Peyer's patch (tissue), 4 donors: ENCODE results near the gene SCAI. TPM values are rescaled to one million over a fixed set of nuclear protein-coding genes. Genes with fewer than 3 reads are reported as not detected.

ENCODE experiments used
- DNase-seq, 3 donors: peaks; one replicate each; pipeline ENCODE4 v3.0.0-alpha.2; 2017 to 2019
- H3K27ac ChIP-seq, 4 donors: fragments of 200-600 bp; sonication (generic); one replicate each; pipeline ENCODE4 v1.5.1; 2016 to 2019
- H3K27me3 ChIP-seq, 2 donors: fragments of 200-600 bp; sonication (generic); one replicate each; pipeline ENCODE4 v1.5.1; 2019
- H3K36me3 ChIP-seq, 3 donors: fragments of 200-600 bp; sonication (generic); one replicate each; pipeline ENCODE4 v1.5.1; 2016 to 2019
- H3K4me1 ChIP-seq, 4 donors: fragments of 200-600 bp; sonication (generic); one replicate each; pipeline ENCODE4 v1.5.1; 2016 to 2019
- H3K4me3 ChIP-seq, 4 donors: fragments of 200-600 bp; sonication (generic); 1 replicate in 3 of 4; 2 replicates in 1 of 4; pipeline ENCODE4 v1.5.1; 2016 to 2019; ENCODE audit warnings: mild to moderate bottlenecking in 1 of 4
- H3K9me3 ChIP-seq, 4 donors: fragments of 200-600 bp; sonication (generic); one replicate each; pipeline ENCODE4 v1.5.1; 2016 to 2019; ENCODE audit warnings: mild to moderate bottlenecking in 1 of 4
- POLR2A ChIP-seq, 2 donors: fragments of 450-650 bp; IDR thresholded peaks; one replicate each; pipeline ENCODE4 v1.5.1; 2017; ENCODE audit warnings: antibody characterized with exemption in 2 of 2, mild to moderate bottlenecking in 2 of 2, moderate library complexity in 2 of 2
- total RNA-seq, 4 donors: library from RNA; depleted of rRNA; stranded (reverse); fragments of >200 nt; gene quantifications; one replicate each; pipeline ENCODE4 v1.1.0, GENCODE V29; 2016
- TF ChIP-seq, protein P1 (sequence below), 6 experiments: fragments of 450-650 bp in 4 of 6; fragments of 200-600 bp in 2 of 6; sonication (generic) in 1 of 6; IDR thresholded peaks; one replicate each; pipeline ENCODE4 v1.5.1; 2017 to 2019; ENCODE audit warnings: antibody characterized with exemption in 6 of 6, mild to moderate bottlenecking in 3 of 6, moderate library complexity in 1 of 6

SCAI gene
- total RNA-seq, 4 donors from 2014 or later, result 8.7 to 32.2 (median 11.7) TPM

DNA sequence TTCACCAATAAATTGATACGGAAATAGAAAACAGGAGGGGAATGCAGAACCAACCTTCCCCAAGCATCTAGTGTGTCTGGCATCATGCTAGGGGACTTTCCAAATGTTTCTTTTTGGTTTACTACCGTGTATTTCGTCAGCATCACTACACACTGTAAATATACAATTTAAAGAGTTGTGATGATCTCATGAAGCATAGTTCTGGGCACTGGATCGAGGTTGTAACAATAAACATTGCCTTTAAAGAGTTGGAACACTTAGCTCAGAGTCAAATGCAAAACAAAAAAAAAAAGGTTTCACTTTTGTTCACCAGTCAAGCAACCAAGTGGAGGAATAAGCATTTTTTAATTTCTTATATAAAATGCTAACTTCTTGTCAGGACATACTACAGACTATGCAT lies 2.9 kb upstream of the SCAI start:
- Histone ChIP-seq H3K36me3 (peaks cover 0 to 21% (median 0%) of the 10 kb centered on the region in 3 donors), H3K4me3 (no peak overlapping the region), H3K27me3 (no peaks in the 10 kb centered on the region), H3K9me3 (no peaks in the 10 kb centered on the region), H3K4me1 (peaks cover 0 to 7% (median 0%) of the 10 kb centered on the region in 4 donors), H3K27ac (no peak overlapping the region)
- TF ChIP-seq, protein P1, sequence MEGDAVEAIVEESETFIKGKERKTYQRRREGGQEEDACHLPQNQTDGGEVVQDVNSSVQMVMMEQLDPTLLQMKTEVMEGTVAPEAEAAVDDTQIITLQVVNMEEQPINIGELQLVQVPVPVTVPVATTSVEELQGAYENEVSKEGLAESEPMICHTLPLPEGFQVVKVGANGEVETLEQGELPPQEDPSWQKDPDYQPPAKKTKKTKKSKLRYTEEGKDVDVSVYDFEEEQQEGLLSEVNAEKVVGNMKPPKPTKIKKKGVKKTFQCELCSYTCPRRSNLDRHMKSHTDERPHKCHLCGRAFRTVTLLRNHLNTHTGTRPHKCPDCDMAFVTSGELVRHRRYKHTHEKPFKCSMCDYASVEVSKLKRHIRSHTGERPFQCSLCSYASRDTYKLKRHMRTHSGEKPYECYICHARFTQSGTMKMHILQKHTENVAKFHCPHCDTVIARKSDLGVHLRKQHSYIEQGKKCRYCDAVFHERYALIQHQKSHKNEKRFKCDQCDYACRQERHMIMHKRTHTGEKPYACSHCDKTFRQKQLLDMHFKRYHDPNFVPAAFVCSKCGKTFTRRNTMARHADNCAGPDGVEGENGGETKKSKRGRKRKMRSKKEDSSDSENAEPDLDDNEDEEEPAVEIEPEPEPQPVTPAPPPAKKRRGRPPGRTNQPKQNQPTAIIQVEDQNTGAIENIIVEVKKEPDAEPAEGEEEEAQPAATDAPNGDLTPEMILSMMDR (IDR thresholded peaks at IDR 0.05), result no peak
- no peak for TF ChIP-seq POLR2A (IDR thresholded peaks at IDR 0.05)
- no peak for DNase-seq

- Histone ChIP-seq H3K27ac (no peak overlapping the region), H3K4me1 (peaks cover 0 to 7% (median 0%) of the 10 kb centered on the region in 4 donors), H3K4me3 (no peak overlapping the region)
Observed at GRCh38 chr9:125145425-125145824, 2.1 kb upstream of the SCAI start.

GRCh38 chr9:125142560-125143376 lies 560 bp downstream of the SCAI start:
- DNase-seq, result peak in 1 of 3 donors; percentile 23
- H3K4me3 ChIP-seq, result peak overlapping the region; percentile 83 to 98 (median 86)
- H3K4me1 ChIP-seq, result peaks cover 0 to 7% (median 0%) of the 10 kb centered on the region in 4 donors
- no peaks in the 10 kb centered on the region for H3K27me3 ChIP-seq
- no peaks in the 10 kb centered on the region for H3K36me3 ChIP-seq
- peak overlapping the region; percentile 67 to 83 (median 76) for H3K27ac ChIP-seq
- no peaks in the 10 kb centered on the region for H3K9me3 ChIP-seq
- TF ChIP-seq, protein P1 (IDR thresholded peaks at IDR 0.05), result no peak
- no peak for TF ChIP-seq POLR2A (IDR thresholded peaks at IDR 0.05)

More at GRCh38 chr9:125145425-125145824, 2.1 kb upstream of the SCAI start:
- Histone ChIP-seq H3K9me3 (no peaks in the 10 kb centered on the region), H3K36me3 (peaks cover 0 to 12% (median 0%) of the 10 kb centered on the region in 3 donors), H3K27me3 (no peaks in the 10 kb centered on the region)
- DNase-seq, result no peak
- TF ChIP-seq, protein P1 (IDR thresholded peaks at IDR 0.05), result no peak
- no peak for TF ChIP-seq POLR2A (IDR thresholded peaks at IDR 0.05)

DNA sequence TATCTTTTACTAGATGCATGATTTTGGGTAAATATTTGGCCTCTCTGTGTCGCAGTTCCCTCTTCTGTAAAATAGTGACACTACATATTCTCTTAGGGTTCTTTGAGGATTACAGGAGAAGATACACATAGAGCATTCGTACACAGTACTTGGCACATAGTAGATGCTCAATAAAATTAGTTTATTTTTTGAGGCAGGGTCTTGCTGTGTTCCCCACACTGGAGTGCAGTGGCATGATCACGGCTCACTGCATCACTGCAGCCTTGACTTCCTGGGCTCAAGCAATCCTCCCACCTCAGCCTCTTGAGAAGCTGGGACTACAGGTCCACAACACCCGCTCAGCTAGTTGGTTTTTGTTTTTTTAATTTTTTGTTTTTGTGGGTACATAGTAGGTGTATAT lies 1.6 kb downstream of the SCAI start:
- TF ChIP-seq, protein P1 (IDR thresholded peaks at IDR 0.05), result no peak
- TF ChIP-seq POLR2A (IDR thresholded peaks at IDR 0.05), result no peak
- no peak for DNase-seq
- Histone ChIP-seq H3K4me3 (no peak overlapping the region), H3K27ac (no peak overlapping the region), H3K36me3 (no peaks in the 10 kb centered on the region), H3K27me3 (no peaks in the 10 kb centered on the region), H3K4me1 (peaks cover 0 to 7% (median 0%) of the 10 kb centered on the region in 4 donors), H3K9me3 (no peaks in the 10 kb centered on the region)

DNA sequence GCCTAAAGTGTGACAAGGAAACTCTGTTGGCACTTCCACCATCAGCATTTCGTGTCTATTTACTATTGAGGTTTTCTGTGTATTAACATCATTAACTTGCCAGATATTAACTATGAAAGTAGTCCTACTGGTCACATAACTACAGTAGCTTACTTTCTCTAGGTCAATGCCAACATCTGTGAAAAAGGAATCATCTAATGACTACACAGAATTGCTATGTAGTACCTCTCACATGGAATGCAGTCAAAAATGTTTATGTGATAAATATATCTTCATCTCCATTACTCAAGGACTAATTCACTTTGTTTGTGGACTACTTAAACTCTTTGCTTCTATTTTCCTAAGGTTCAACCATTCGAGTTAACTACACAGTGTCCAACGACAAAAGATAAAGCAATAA lies 2.1 kb downstream of the SCAI start:
- H3K4me3 ChIP-seq, result no peak overlapping the region
- peaks cover 0 to 7% (median 0%) of the 10 kb centered on the region in 4 donors for H3K4me1 ChIP-seq
- H3K9me3 ChIP-seq, result no peaks in the 10 kb centered on the region
- H3K27me3 ChIP-seq, result no peaks in the 10 kb centered on the region
- TF ChIP-seq, protein P1 (IDR thresholded peaks at IDR 0.05), result no peak
- TF ChIP-seq POLR2A (IDR thresholded peaks at IDR 0.05), result no peak
- no peak for DNase-seq
- no peak overlapping the region for H3K27ac ChIP-seq
- no peaks in the 10 kb centered on the region for H3K36me3 ChIP-seq
